ENCODE data around the gene OR4E1.

DNA sequence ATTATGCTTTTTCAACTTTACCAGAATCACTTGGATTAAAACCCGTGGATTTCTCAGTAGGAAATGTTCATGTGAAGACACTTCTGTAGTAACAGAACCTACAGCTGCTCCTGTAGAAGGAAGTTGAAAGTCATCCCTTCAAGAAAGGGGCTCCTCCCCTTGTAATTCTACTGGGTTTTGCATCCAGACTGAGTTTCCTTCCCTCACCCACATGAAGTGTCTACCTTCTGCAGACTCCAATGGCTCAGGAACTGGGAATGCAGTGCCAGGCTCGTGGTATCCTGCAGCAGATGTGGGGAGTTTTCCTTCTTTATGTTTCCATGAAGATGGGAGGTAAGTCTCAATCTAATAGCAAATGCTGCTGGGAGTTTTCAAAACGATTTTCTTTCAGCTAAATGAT is 30.9 kb downstream of the OR4E1 start:
- TF ChIP-seq, protein P1, sequence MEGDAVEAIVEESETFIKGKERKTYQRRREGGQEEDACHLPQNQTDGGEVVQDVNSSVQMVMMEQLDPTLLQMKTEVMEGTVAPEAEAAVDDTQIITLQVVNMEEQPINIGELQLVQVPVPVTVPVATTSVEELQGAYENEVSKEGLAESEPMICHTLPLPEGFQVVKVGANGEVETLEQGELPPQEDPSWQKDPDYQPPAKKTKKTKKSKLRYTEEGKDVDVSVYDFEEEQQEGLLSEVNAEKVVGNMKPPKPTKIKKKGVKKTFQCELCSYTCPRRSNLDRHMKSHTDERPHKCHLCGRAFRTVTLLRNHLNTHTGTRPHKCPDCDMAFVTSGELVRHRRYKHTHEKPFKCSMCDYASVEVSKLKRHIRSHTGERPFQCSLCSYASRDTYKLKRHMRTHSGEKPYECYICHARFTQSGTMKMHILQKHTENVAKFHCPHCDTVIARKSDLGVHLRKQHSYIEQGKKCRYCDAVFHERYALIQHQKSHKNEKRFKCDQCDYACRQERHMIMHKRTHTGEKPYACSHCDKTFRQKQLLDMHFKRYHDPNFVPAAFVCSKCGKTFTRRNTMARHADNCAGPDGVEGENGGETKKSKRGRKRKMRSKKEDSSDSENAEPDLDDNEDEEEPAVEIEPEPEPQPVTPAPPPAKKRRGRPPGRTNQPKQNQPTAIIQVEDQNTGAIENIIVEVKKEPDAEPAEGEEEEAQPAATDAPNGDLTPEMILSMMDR (conservative IDR thresholded peaks at IDR 0.05 in 1 of 2, IDR thresholded peaks at IDR 0.05 in 1 of 2; ENCODE audit: extremely low read depth in 1 of 2, insufficient read depth in 1 of 2, low read depth in 1 of 2, low read length in 2 of 2), result no peak
- TF ChIP-seq EZH2 (IDR thresholded peaks at IDR 0.05; ENCODE audit: borderline replicate concordance, low read length), result no peak
